Gastroesophageal sphincter (tissue), 4 donors: Measurements from ENCODE around the gene EFHC1. TPM values are rescaled to one million over a fixed set of nuclear protein-coding genes. Genes with fewer than 3 reads are reported as not detected.

ENCODE experiments used
- ATAC-seq: fragments of 150-250 bp; one replicate; pipeline ENCODE4 v1.9.1; 2016; ENCODE audit warnings: mild to moderate bottlenecking, moderate library complexity
- H3K27ac ChIP-seq, 4 donors: fragments of 200-600 bp; sonication (generic) in 3 of 4; 1 replicate in 3 of 4; 2 replicates in 1 of 4; pipeline ENCODE4 v1.5.1; 2016 to 2019
- H3K27me3 ChIP-seq: fragments of 200-600 bp; sonication (generic); one replicate; pipeline ENCODE4 v1.5.1; 2019
- H3K36me3 ChIP-seq, 2 donors: fragments of 200-600 bp; sonication (generic); one replicate each; pipeline ENCODE4 v1.5.1; 2019; ENCODE audit warnings: control low read depth in 1 of 2
- H3K4me1 ChIP-seq, 3 donors: fragments of 200-600 bp; sonication (generic); 1 replicate in 2 of 3; 2 replicates in 1 of 3; pipeline ENCODE4 v1.5.1; 2016 to 2019; ENCODE audit warnings: control low read depth in 2 of 3
- H3K4me3 ChIP-seq, 2 donors: fragments of 200-600 bp; sonication (generic); one replicate each; pipeline ENCODE4 v1.5.1; 2019; ENCODE audit warnings: mild to moderate bottlenecking in 1 of 2, moderate library complexity in 1 of 2
- H3K9me3 ChIP-seq, 3 donors: fragments of 200-600 bp; sonication (generic); one replicate each; pipeline ENCODE4 v1.5.1; 2017 to 2019; ENCODE audit warnings: control low read depth in 2 of 3
- EP300 ChIP-seq: sonication (generic); formaldehyde crosslinking; IDR thresholded peaks from one replicate; pipeline ENCODE4 v1.6.1; 2017; ENCODE audit warnings: antibody characterized with exemption, mild to moderate bottlenecking
- POLR2A ChIP-seq, 2 donors: fragments of 450-650 bp; IDR thresholded peaks; one replicate each; pipeline ENCODE4 v1.6.1; 2017; ENCODE audit warnings: antibody characterized with exemption in 2 of 2, mild to moderate bottlenecking in 2 of 2, moderate library complexity in 1 of 2
- POLR2AphosphoS5 ChIP-seq: sonication (generic); formaldehyde crosslinking; IDR thresholded peaks from one replicate; pipeline ENCODE4 v1.6.1; 2017; ENCODE audit warnings: antibody characterized with exemption
- WGBS, 2 donors: methylation state at CpG; one replicate each; pipeline ENCODE4 v1.1.5; 2018; ENCODE audit warnings: low coverage in 1 of 2; 5-methylcytosine and 5-hydroxymethylcytosine counted together
- total RNA-seq, 4 donors: library from RNA; depleted of rRNA; stranded (reverse); fragments of >200 nt; gene quantifications; one replicate each; pipeline ENCODE4 v1.1.0, GENCODE V29; 2016
- TF ChIP-seq, protein P1 (sequence below), 4 experiments: fragments of 200-600 bp in 2 of 4; fragments of 450-650 bp in 2 of 4; sonication (generic) in 1 of 4; IDR thresholded peaks; one replicate each; pipeline ENCODE4 v1.5.1; 2017 to 2019; ENCODE audit warnings: antibody characterized with exemption in 4 of 4, mild to moderate bottlenecking in 2 of 4, moderate library complexity in 2 of 4

The EFHC1 gene
- total RNA-seq, 4 donors from 2014 or later, result 5.1 to 27.4 (median 12.9) TPM

GRCh38 chr6:52410979-52411378, 9.2 kb upstream of the EFHC1 start:
- no peaks in the 10 kb centered on the region for H3K27me3 ChIP-seq
- no peak for ATAC-seq
- peak overlapping the region in 1 of 4 donors; percentile 17 for H3K27ac ChIP-seq
- TF ChIP-seq, protein P1, sequence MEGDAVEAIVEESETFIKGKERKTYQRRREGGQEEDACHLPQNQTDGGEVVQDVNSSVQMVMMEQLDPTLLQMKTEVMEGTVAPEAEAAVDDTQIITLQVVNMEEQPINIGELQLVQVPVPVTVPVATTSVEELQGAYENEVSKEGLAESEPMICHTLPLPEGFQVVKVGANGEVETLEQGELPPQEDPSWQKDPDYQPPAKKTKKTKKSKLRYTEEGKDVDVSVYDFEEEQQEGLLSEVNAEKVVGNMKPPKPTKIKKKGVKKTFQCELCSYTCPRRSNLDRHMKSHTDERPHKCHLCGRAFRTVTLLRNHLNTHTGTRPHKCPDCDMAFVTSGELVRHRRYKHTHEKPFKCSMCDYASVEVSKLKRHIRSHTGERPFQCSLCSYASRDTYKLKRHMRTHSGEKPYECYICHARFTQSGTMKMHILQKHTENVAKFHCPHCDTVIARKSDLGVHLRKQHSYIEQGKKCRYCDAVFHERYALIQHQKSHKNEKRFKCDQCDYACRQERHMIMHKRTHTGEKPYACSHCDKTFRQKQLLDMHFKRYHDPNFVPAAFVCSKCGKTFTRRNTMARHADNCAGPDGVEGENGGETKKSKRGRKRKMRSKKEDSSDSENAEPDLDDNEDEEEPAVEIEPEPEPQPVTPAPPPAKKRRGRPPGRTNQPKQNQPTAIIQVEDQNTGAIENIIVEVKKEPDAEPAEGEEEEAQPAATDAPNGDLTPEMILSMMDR (IDR thresholded peaks at IDR 0.05), result no peak
- TF ChIP-seq POLR2AphosphoS5 (peak; percentile 20), POLR2A (IDR thresholded peaks at IDR 0.05) (no peak), EP300 (no peak)
- no peaks in the 10 kb centered on the region for H3K9me3 ChIP-seq
- peaks cover 0 to 24% (median 3%) of the 10 kb centered on the region in 3 donors for H3K4me1 ChIP-seq
- H3K36me3 ChIP-seq, result no peaks in the 10 kb centered on the region
- H3K4me3 ChIP-seq, result no peak overlapping the region

- no peak overlapping the region for H3K27ac ChIP-seq
- H3K4me3 ChIP-seq, result no peak overlapping the region
- H3K36me3 ChIP-seq, result no peaks in the 10 kb centered on the region
- no peak for ATAC-seq
- TF ChIP-seq, protein P1 (IDR thresholded peaks at IDR 0.05), result no peak
- TF ChIP-seq EP300 (no peak), POLR2A (IDR thresholded peaks at IDR 0.05) (no peak), POLR2AphosphoS5 (no peak)
- H3K9me3 ChIP-seq, result no peaks in the 10 kb centered on the region
- WGBS, 2 donors, result 65 to 84% methylated on average over 2 to 3 of the region's 4 CpGs
- peaks cover 0 to 32% (median 3%) of the 10 kb centered on the region in 3 donors for H3K4me1 ChIP-seq
- H3K27me3 ChIP-seq, result no peaks in the 10 kb centered on the region
Measured at GRCh38 chr6:52411911-52412310, 8.2 kb upstream of the EFHC1 start.

DNA sequence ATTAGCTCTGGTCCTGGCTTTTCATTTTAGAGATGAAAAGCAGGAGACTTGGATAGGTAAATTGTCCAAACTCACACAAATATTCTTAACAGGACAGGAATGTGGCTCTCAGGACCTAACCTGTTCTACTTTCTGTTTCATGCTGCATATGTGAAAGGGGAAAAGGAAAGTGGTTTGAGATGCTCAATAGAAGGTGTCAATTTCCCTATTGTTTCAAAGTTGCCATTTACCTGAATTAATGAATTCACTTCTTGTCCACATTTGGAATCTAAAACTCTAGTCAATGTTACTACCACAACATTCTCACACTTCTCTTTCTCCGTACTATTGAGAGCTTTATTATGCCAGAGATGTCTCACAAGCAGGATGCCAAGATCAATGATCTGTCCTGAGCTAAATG, 4.8 kb upstream of the EFHC1 start:
- no peaks in the 10 kb centered on the region for H3K36me3 ChIP-seq
- no peak for ATAC-seq
- H3K4me1 ChIP-seq, result peaks cover 0 to 34% (median 3%) of the 10 kb centered on the region in 3 donors
- WGBS, 2 donors, result 67% methylated on average over 1 of the region's 1 CpG
- no peak overlapping the region for H3K4me3 ChIP-seq
- TF ChIP-seq EP300 (no peak), POLR2A (IDR thresholded peaks at IDR 0.05) (no peak), POLR2AphosphoS5 (no peak)
- TF ChIP-seq, protein P1 (IDR thresholded peaks at IDR 0.05), result no peak
- no peak overlapping the region for H3K27ac ChIP-seq
- no peaks in the 10 kb centered on the region for H3K9me3 ChIP-seq
- no peaks in the 10 kb centered on the region for H3K27me3 ChIP-seq

GRCh38 chr6:52415917-52416628, 4.1 kb upstream of the EFHC1 start:
- no peak for TF ChIP-seq POLR2AphosphoS5
- no peaks in the 10 kb centered on the region for H3K9me3 ChIP-seq
- no peaks in the 10 kb centered on the region for H3K27me3 ChIP-seq
- H3K27ac ChIP-seq, result no peak overlapping the region
- no peaks in the 10 kb centered on the region for H3K36me3 ChIP-seq
- no peak overlapping the region for H3K4me3 ChIP-seq
- ATAC-seq, result no peak
- peaks cover 0 to 32% (median 0%) of the 10 kb centered on the region in 3 donors for H3K4me1 ChIP-seq
- 58 to 67% methylated on average over 6 of the region's 6 CpGs for WGBS, 2 donors

GRCh38 chr6:52416629-52417151, 3.5 kb upstream of the EFHC1 start:
- Histone ChIP-seq H3K27me3 (no peaks in the 10 kb centered on the region), H3K9me3 (no peaks in the 10 kb centered on the region), H3K4me1 (peaks cover 0 to 31% (median 0%) of the 10 kb centered on the region in 3 donors), H3K36me3 (no peaks in the 10 kb centered on the region), H3K4me3 (no peak overlapping the region), H3K27ac (peak overlapping the region in 1 of 4 donors; percentile 22)
- no peak for ATAC-seq
- no peak for TF ChIP-seq EP300
- TF ChIP-seq POLR2AphosphoS5, result peak; percentile 5
- no peak for TF ChIP-seq POLR2A (IDR thresholded peaks at IDR 0.05)
- TF ChIP-seq, protein P1 (IDR thresholded peaks at IDR 0.05), result peak; percentile 72 to 89 (median 89)
- 0% methylated on average over 1 of the region's 1 CpG for WGBS, 2 donors
